GM21576 (cell line): ENCODE results near the gene MLC1.

Experiments
- ATAC-seq: cut with Tn5 transposase; IDR thresholded peaks from one replicate; pipeline ENCODE4 v1.9.1; 2021; ENCODE audit warnings: mild to moderate bottlenecking, moderate library complexity; ENCODE audit not compliant: unreplicated experiment

Gene MLC1

DNA sequence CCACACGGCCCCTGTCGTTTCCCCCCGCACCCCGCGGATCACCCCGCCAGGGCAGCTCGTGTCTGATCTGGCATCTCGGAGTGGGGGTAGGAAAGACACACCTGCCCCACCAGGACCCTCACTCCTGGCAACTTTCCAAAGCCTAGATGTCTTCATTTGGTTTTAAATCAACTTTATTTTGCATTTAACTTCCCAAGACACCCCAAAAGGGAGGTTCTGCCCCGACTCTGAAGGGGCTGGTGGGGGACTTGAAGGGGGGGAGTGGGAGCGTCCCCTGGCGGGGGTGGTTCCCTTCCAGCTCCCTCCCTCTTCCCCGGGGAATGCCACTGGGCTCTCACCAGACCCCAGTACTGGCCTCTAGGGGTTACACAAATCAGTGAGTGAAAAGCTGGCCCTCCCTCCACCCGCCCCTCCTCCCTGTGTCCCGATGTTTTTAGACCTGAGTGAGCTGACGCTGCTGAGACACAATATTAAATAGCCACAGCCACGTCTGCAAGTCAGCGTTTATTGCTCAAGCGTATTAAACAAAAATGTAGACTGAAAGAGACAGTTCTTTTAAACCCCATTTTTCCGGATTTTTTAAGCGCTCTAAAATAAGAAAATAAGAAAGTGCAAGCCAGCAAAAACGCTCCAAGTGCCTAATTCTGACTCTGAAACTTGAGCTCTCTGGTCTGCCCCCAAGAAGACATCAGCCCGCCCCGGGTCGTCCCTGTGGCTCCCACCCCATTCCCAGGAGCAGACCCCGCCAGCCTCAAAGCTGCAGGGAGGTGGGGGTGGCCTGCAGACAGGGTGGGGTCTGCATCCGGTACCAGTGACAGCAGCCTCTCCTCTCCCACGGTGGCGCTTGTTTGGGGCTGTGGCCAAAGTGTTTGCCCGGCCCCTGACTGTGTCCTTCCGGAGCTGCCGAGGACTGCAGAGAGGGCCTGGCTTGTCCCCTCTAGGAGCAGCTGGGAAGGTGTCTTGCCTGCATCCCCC is 26.0 kb downstream of the MLC1 start:
- no peak for ATAC-seq

DNA sequence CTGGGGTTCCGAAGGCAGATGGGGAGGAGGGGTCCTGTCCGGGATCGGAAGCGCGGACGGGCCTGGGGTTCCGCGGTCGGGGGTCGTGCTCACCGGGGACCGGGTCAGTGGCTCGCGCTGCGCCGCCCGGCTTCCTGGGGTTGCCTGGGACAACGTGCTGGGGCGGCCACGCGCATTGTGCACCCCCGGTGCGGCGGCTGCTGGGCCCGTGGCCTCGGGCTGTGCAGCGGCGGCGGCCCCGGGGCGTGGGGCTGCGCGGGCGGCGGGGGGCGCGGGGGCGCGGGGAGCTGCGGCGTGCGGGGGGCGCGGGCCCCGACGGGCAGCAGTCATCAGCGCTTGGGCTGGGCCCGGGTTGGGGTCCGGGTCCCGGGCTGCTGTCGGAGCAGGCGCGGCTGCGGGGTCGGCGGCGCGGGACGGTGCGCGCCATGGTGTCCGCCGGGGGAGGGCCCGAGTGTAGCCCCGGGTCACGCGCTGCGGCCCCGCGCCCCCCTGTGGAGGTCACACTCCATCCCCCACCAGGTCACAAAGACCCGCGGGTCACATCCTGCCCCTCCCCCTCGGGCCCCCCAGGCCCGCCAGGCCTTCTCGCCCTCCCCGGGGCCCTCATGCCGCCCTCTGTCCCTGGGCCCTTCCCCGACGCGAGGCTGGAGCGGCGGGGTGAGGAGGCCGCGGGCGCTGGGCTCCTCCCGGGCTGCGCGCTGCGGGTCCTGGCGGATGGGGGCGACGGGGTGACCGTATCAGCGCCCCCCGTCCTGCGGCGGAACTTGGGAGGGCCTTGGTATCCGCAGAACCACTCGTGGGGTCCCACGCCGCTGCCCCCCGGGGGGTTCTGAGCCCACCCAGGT is 26.9 kb downstream of the MLC1 start, which contains the start of gene TTLL8:
TSS of gene TTLL8 (minus strand) at position 238 of the 845 bp plus-strand sequence.
- no peak for ATAC-seq

- ATAC-seq = no peak
Measured at GRCh38 chr22:50057278-50058060, 27.8 kb downstream of the MLC1 start.

DNA sequence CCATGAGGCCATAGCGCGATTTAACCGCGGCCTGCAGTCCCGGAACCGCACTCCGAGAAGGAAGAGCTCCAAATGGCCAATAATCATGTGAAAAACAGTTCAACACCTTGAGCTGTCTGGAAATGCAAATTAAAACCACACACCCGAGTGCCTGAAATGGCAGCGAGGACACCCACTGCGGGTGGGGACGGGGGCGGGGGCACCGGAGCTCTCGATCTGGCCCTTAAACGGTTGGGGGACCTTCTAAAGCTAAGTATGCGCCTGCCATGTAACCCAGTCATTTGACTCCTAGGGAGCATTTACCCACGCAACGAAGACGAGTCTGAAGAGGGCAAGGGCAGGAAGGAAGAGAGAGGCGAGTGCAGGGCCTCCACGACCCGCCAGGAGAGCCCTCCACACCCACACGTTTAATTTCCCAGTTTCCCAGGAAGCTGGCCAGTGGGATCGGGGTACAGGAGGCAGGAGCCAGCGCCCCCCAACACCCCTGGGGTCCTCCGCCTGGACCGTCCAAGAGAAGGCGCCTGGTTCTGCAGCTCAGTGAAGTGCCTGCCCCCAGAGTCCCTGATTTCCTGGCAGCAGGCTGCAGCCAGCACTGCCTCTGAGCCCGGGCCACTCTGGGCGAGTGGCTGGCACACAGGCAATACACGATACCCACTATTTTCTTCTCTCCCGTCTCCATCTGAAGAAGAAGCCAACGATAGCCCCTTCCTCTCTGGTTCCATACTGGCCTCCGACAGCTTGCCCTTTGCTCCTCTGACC is 28.8 kb downstream of the MLC1 start:
- no peak for ATAC-seq

GRCh38 chr22:50053861-50054260 is 31.4 kb downstream of the MLC1 start:
- ATAC-seq = no peak

DNA sequence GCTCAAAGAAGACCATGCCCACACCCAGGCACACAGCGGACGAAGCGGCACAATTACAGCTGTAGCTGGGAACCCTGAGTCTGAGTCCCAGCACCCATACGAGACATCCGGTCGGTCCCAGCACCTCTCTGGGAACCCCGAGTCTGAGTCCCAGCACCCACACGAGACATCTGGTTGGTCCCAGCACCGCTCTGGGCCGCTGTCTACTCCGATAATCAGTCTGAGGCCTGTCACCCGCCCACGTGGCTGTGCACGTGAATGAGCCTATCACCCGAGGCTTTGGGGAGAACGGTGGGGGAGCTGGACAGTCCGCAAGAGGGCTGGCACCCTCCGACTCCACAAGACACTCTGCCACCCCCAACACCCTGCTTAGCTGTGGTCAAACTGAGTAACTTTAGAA is 33.3 kb downstream of the MLC1 start:
- ATAC-seq = no peak

DNA sequence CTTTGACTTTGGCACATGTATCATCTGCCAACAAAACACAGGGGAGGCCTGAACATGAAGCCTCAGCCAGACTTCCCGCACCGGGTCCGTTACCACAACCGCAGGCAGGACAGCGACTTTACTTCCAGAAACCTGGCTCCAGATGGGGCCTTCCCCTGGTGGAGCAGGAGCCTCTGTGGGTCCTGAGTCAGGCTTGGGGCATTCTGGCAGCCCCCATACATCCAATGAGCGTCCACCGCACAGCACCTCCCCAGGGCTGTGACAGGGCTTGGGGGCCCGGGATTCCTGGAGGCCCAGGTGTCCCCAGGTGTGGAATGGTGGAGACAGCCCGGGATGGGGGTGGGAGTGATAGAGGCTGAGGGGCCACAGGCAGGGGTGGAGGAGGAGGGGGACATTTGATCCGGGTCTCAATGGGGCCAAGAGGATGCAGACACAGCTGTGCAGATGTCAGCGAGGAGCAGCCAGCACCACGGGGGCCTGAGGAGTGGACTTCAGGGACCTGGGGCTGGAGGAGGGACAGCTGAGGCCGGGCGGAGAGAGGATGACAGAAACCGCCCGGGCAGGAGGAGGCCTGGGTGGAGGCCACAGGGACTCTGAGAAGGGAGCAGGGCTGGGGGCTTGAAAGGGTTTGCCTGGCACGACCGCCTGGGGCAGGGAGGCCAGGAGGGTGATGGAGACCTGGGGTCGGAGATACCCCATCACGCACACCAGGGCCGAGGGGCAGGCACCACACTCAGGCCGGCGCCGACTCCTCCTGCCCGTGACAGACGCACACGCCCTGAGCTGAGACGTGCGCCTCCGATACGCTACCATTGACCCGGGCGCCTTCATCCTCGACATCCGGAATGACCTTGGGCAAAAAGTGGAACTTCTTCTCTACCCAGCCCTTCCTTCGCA is 35.7 kb downstream of the MLC1 start:
- no peak for ATAC-seq

DNA sequence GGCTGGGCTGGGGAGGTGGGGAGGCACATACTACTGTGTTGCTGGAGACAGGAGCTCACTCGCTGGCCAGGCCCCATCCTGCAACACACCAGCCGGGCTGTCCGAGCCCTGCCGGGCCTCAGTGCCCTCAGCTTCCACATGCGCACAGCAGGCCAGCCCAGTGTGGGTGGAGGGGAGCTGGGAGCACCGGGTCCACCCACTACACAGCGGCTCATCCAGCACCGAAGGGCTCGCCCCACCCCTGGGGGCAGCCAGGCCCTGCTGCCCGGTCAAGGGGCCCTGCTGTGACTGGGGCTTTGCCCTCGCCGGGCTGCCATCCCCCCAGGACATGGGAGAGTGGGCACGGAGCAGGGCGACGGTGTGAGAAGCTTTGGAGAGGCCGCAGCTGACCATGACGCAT is 36.4 kb downstream of the MLC1 start:
- no peak for ATAC-seq

- no peak for ATAC-seq
Measured at GRCh38 chr22:50048061-50048765, 37.0 kb downstream of the MLC1 start.

DNA sequence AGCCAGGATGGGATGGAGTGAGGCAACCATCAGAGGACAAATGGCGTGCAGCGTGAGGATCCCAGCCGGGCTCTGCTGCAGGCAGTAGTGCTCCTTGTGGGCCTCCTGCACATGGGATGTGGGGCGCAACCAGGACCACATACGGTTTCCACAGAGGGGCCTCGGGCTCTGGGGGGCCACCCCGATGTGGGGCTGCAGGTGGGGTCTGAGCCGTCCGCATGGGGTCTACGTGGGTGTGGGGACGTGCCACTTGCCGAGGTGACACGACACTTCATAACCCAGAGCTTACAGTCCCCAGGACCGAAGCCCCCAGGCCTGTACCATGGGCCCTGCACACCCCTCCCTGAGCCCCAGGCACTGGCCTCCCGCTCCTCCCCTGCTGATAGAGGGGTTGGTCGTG is 37.9 kb downstream of the MLC1 start:
- ATAC-seq = no peak

GRCh38 chr22:50046481-50047245 is 38.6 kb downstream of the MLC1 start:
- no peak for ATAC-seq

- ATAC-seq = no peak
Measured at GRCh38 chr22:50046019-50046415, 39.2 kb downstream of the MLC1 start.

GRCh38 chr22:50045211-50046018 is 39.8 kb downstream of the MLC1 start:
- no peak for ATAC-seq

DNA sequence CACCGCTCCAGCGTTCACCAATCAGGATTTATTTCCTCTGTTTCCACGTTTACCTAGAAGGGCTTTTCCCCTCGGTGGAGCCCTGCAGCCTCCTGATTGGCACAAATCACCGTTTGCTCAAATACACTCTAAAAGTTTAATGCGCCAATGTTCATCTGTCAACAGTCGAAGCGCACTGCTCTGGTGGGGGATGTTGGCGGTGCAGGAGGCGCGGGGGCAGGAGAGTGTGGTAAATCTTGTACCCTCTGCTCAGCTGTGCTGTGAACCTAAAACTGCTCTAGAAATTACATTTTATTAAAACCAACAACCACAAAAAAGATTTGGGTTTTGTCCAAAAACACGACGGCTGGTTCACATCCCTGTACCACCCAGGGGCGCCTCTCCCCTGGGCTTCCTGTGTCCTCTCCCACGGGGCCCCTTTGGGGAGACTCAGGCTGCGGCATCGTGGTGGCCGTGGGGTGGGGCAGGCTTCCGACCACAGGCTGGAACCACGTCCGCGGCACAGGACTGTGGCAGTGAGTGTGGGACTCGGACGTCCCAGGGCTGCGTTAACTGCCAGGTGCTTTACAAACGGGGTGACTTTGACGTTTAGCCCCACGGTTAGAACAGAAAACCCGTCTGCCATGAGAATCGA is 40.6 kb downstream of the MLC1 start:
- no peak for ATAC-seq

GRCh38 chr22:50041361-50042065 is 43.7 kb downstream of the MLC1 start:
- ATAC-seq = no peak

DNA sequence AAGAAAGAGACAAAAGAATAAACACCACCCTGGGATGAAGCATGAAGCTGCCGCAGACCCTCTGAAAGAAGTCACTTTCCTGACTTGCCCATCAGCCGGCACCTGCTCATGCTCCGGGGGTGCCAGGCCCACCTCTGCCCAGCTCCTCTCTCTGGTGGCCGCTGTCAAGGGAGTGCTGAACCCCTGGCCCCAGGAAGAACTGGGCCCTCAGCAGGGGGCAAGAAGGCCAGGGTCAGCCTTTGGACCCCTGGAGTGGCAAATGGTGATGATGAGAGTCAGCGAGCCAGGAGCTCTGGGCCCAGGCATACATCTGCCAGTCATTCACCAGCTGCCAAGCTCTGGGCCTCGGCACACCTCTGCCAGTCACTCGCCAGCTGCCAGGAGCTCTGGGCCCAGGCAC is 44.5 kb downstream of the MLC1 start:
- no peak for ATAC-seq
